ENCODE results near the gene CDH24. TPM values are rescaled to one million over a fixed set of nuclear protein-coding genes. Genes with fewer than 3 reads are reported as not detected.

Gene CDH24
- total RNA-seq, 1 experiment from 2014 or later: 4.6 TPM

- DNase-seq (ENCODE audit: extremely low read depth, low read depth): no peak
Measured at GRCh38 chr14:23091294-23092225, 34.2 kb upstream of the CDH24 start.

- DNase-seq (ENCODE audit: extremely low read depth, low read depth): no peak
Measured at GRCh38 chr14:23090254-23090636, 32.9 kb upstream of the CDH24 start.

- no peak for DNase-seq (ENCODE audit: extremely low read depth, low read depth)
Measured at GRCh38 chr14:23089498-23090253, 32.4 kb upstream of the CDH24 start.

- no peak for DNase-seq (ENCODE audit: extremely low read depth, low read depth)
Measured at GRCh38 chr14:23086565-23086964, 29.2 kb upstream of the CDH24 start.

- no peak for DNase-seq (ENCODE audit: extremely low read depth, low read depth)
Measured at GRCh38 chr14:23085458-23085857, 28.1 kb upstream of the CDH24 start.

- no peak for DNase-seq (ENCODE audit: extremely low read depth, low read depth)
Measured at GRCh38 chr14:23080474-23080873, 23.2 kb upstream of the CDH24 start.

GRCh38 chr14:23079716-23080115 lies 22.4 kb upstream of the CDH24 start:
- no peak for DNase-seq (ENCODE audit: extremely low read depth, low read depth)

GRCh38 chr14:23078692-23079116 lies 21.4 kb upstream of the CDH24 start:
- peak; percentile 78 for DNase-seq (ENCODE audit: extremely low read depth, low read depth)

GRCh38 chr14:23077962-23078361 lies 20.6 kb upstream of the CDH24 start:
- DNase-seq (ENCODE audit: extremely low read depth, low read depth): no peak

GRCh38 chr14:23076785-23077408 lies 19.6 kb upstream of the CDH24 start:
- no peak for DNase-seq (ENCODE audit: extremely low read depth, low read depth)

- no peak for DNase-seq (ENCODE audit: extremely low read depth, low read depth)
Measured at GRCh38 chr14:23074906-23075305, 17.6 kb upstream of the CDH24 start.

- DNase-seq (ENCODE audit: extremely low read depth, low read depth): no peak
Measured at GRCh38 chr14:23071921-23072539, 14.7 kb upstream of the CDH24 start.

- peak; percentile 83 for DNase-seq (ENCODE audit: extremely low read depth, low read depth)
Measured at GRCh38 chr14:23071244-23071920, 14.1 kb upstream of the CDH24 start.

- DNase-seq (ENCODE audit: extremely low read depth, low read depth): no peak
Measured at GRCh38 chr14:23070262-23071129, 13.2 kb upstream of the CDH24 start.

GRCh38 chr14:23069413-23069806 lies 12.1 kb upstream of the CDH24 start:
- DNase-seq (ENCODE audit: extremely low read depth, low read depth): no peak

GRCh38 chr14:23068789-23069412 lies 11.6 kb upstream of the CDH24 start:
- peak; percentile 92 for DNase-seq (ENCODE audit: extremely low read depth, low read depth)

GRCh38 chr14:23067847-23068788 lies 10.8 kb upstream of the CDH24 start:
- DNase-seq (ENCODE audit: extremely low read depth, low read depth): no peak

All from NCI-H460 (cell line).